Brain microvascular endothelial cell (primary cell): Measurements from ENCODE around the gene CAMSAP3.

ENCODE experiments used
- DNase-seq: peaks from one replicate; pipeline ENCODE4 v3.0.0-alpha.2; 2020
- H3K27ac ChIP-seq: fragments of 250-450 bp; sonication (Bioruptor Pico); 2 replicates; pipeline ENCODE4 v1.5.1; 2020; ENCODE audit warnings: mild to moderate bottlenecking, moderate library complexity
- H3K27me3 ChIP-seq: fragments of 250-450 bp; sonication (Bioruptor Pico); replicated peaks from 2 replicates; pipeline ENCODE4 v1.5.1; 2020; ENCODE audit warnings: mild to moderate bottlenecking
- H3K36me3 ChIP-seq: fragments of 250-450 bp; sonication (Bioruptor Pico); replicated peaks from 2 replicates; pipeline ENCODE4 v1.5.1; 2020; ENCODE audit warnings: mild to moderate bottlenecking
- H3K4me3 ChIP-seq: 2 replicates; pipeline ENCODE4 v1.5.1; 2011; ENCODE audit warnings: low read depth, mild to moderate bottlenecking, control low read depth, low read length, moderate library complexity
- in situ Hi-C: cut with HindIII; loops from 2 replicates; pipeline ENCODE4 v1.10.0; 2017; ENCODE audit warnings: low sequenced_read_pairs, low pct_ligation_motif_present
- TF ChIP-seq, protein P1 (sequence below): IDR thresholded peaks from 2 replicates; pipeline ENCODE4 v1.5.1; 2011; ENCODE audit warnings: low read depth, mild to moderate bottlenecking, moderate library complexity, low read length, control low read depth, inconsistent platforms; ENCODE audit errors: missing control alignments

CAMSAP3 gene

DNA sequence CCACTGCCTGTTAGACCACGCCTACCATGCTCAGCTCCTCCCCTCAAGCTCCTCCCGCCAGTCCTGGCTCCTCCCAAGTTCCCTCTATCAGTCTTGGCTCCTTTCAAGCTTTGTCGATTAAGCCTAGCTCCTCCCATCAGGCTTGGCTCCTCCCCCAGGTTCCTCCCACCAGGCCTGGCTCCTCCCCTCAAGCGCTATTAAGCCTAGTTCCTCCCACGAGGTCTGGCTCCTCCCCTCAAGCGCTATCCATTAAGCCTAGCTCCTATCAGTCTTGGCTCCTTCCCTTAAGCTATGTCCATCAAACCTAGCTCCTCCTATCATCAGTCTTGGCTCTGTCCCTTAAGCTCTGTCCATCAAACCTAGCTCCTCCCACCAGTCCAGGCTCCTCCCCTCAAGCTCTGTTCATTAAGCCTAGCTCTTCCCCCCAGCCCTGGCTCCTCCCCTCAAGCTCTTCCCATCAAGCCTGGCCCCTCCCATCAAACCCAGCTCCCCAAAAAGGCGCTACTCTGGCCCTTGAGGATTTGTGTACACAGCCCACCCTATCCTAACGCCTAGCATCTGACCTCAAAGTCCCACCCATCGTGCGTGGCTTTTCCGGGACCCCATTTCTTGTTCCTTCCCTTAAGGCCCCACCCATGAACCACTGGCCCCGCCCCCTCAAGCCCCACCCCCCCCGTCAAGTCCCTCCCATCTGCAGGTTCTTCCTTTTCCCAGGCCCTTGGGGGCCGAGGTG lies 10.0 kb downstream of the CAMSAP3 start:
- H3K27ac ChIP-seq, result no peak overlapping the region
- DNase-seq, result no peak
- H3K36me3 ChIP-seq, result no peaks in the 10 kb centered on the region
- in situ Hi-C loops, result no loop called here
- no peak overlapping the region for H3K4me3 ChIP-seq
- no peaks in the 10 kb centered on the region for H3K27me3 ChIP-seq
- TF ChIP-seq, protein P1, sequence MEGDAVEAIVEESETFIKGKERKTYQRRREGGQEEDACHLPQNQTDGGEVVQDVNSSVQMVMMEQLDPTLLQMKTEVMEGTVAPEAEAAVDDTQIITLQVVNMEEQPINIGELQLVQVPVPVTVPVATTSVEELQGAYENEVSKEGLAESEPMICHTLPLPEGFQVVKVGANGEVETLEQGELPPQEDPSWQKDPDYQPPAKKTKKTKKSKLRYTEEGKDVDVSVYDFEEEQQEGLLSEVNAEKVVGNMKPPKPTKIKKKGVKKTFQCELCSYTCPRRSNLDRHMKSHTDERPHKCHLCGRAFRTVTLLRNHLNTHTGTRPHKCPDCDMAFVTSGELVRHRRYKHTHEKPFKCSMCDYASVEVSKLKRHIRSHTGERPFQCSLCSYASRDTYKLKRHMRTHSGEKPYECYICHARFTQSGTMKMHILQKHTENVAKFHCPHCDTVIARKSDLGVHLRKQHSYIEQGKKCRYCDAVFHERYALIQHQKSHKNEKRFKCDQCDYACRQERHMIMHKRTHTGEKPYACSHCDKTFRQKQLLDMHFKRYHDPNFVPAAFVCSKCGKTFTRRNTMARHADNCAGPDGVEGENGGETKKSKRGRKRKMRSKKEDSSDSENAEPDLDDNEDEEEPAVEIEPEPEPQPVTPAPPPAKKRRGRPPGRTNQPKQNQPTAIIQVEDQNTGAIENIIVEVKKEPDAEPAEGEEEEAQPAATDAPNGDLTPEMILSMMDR, result no peak

DNA sequence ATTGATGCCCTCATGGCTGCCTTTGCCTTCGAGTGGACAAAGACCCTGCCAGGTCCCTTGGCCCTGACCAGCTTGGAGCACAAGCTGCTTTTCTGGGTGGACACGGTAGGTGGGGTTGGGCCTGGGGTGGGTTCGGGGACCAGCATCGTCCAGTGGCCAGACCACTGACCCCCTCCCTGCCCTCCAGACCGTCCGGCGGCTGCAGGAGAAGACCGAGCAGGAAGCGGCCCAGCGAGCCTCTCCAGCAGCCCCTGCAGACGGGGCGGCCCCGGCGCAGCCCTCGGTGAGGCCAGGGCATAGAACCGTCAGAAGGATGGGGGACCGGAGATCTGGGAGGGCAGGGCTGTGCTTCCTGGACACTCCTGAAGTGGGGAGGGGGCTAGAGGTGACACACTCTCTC lies 10.6 kb downstream of the CAMSAP3 start:
- Histone ChIP-seq H3K4me3 (no peak overlapping the region), H3K36me3 (no peaks in the 10 kb centered on the region), H3K27ac (no peak overlapping the region), H3K27me3 (no peaks in the 10 kb centered on the region)
- TF ChIP-seq, protein P1, result no peak
- in situ Hi-C loops, result no loop called here
- no peak for DNase-seq

DNA sequence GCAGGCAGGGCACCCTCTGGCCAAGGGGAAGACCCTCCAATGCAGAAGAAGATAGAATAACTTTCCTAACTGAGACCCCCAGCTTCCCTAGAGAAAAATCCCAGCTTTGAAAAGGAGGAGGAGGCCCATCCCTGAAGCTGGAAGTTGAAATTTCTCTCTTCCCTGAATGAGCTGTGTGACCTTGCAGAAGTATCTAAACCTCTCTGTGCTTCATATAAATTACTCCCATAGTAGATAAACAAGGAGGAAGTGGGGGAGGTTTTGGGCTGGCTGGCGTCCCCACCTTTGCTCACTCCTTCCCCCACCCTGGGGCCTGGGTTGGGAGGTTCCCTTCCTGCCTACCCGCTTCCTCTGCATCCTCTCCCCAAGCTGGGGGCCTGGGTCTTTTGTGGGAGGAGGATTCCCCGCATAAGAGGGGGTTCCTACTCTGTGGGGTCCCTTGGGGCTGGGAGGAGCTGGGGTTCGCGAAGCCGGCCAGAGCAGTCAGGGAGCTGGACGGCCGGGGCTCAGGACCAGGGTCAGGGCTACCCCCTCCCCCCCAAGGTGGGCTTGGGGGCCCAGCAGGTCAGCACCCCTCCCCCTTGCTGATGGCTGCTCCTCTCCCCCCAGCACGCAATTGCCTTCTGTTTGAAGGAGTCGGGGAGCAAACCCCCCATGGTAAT lies 11.7 kb downstream of the CAMSAP3 start:
- in situ Hi-C loops, result no loop called here
- no peaks in the 10 kb centered on the region for H3K36me3 ChIP-seq
- DNase-seq, result no peak
- TF ChIP-seq, protein P1, result no peak
- H3K27me3 ChIP-seq, result no peaks in the 10 kb centered on the region
- no peak overlapping the region for H3K4me3 ChIP-seq
- no peak overlapping the region for H3K27ac ChIP-seq

DNA sequence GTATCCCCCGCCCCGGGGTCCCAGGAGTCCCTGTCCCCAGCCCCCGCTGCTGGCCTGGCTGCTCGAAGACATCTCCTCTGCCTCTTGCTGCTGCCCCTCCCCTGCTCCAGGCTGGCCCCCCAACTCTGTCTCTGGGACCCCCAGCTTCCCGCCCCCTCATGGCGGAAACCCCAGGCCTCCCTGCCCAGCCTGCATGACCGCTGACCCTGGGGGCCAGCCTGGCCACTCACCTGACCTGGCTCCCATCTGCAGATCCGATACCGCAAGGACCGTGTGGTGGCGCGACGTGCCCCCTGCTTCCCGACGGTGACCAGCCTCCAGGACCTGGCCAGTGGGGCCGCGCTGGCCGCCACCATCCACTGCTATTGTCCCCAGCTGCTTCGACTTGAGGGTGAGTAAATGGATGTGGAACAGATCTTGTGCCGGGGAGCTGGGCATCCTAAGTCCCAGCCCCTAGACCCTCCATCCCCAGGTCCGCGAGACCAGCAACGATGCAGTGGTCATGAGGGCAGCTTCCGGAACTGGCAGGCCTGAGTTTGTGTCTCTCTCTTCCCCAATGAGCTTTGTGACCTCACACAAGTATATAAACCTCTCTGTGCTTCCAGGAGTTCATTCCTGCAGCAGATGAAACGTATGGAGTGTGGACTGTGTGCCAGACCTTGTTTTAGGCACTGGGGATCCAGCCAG lies 12.4 kb downstream of the CAMSAP3 start:
- Histone ChIP-seq H3K4me3 (no peak overlapping the region), H3K27me3 (no peaks in the 10 kb centered on the region), H3K36me3 (no peaks in the 10 kb centered on the region), H3K27ac (no peak overlapping the region)
- DNase-seq, result no peak
- in situ Hi-C loops, result no loop called here
- TF ChIP-seq, protein P1, result no peak

DNA sequence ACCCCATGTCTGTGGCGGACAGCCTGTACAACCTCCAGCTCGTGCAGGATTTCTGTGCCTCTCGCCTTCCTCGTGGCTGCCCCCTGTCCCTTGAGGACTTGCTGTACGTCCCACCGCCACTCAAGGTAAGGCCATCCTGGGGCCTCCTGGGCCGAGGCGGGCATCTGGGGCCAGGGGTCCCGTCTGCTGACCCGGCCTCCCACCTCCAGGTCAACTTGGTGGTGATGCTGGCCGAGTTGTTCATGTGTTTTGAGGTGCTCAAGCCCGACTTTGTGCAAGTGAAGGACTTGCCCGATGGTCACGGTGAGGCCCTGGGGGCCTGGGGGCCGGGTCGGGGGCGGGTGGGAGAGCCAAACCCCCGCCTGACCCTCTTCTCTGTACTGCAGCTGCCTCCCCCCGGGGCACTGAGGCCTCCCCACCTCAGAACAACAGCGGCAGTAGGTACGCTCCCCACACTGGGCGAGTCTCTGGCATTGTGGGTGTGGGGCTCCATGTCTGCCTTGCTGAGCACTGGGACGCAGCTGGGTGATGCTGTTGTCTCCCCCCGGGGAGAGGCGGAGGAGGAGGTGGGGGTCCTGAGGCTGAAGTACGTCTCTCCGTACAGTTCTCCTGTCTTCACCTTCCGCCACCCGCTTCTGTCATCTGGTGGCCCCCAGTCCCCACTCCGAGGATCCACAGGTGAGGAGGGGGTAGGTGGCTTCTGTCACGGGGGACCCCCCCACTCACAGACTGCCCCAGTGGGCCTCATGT lies 15.0 kb downstream of the CAMSAP3 start:
- Histone ChIP-seq H3K4me3 (no peak overlapping the region), H3K27ac (no peak overlapping the region), H3K27me3 (no peaks in the 10 kb centered on the region), H3K36me3 (no peaks in the 10 kb centered on the region)
- TF ChIP-seq, protein P1, result no peak
- in situ Hi-C loops, result no loop called here
- no peak for DNase-seq
